AG09309 (cell line): ENCODE data around the gene HSF4.

ENCODE experiments used
- DNase-seq: peaks from one replicate; pipeline ENCODE4 v3.0.0-alpha.2; 2010; ENCODE audit warnings: low read depth
- H3K4me3 ChIP-seq: 2 replicates; pipeline ENCODE4 v1.5.1; 2011; ENCODE audit warnings: mild to moderate bottlenecking, low read depth, low read length, moderate library complexity; ENCODE audit not compliant: control insufficient read depth
- CTCF ChIP-seq: IDR thresholded peaks from 2 replicates; pipeline ENCODE4 v1.5.1; 2011; ENCODE audit warnings: mild to moderate bottlenecking, low read depth, low read length, inconsistent platforms; ENCODE audit not compliant: insufficient read depth, control insufficient read depth; ENCODE audit errors: missing control alignments

HSF4 gene

DNA sequence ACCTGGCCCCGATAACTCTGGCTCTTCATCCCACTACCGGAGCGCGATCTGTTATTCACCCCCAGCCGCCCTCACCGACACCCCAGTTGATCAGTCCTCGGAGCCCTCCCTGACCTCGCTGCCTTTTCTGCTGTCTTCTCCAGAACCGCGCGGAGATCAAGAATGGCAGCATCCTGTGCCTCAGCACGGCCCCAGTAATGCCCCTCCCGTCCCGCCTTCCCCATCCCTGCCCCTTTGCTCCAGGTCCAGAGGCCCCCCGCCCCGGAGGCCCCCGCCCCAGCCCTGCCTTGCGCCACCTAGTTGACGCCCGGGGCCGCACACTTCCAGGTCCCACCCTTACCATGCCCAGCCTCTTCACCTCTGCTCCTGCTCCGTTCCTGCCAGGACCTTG lies 35.3 kb downstream of the HSF4 start:
- no peak overlapping the region for H3K4me3 ChIP-seq
- DNase-seq, result no peak

DNA sequence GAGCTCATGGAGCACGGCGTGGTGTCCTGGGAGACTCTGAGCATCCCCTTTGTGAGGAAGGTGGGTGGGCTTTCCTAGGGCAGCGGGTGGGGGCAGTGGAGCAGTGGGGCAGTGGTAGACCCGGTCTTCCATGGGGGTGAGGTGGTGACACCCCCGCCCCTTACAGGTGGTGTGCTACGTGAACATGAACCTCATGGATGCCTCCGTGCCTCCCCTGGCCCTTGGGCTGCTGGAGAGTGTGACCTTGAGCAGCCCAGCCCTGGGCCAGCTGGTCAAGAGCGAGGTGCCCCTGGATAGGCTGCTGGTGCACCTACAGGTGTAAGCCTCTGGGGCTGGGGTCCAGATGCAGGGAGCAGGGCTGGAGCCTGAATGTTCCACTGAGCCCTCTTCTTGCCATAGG lies 35.9 kb downstream of the HSF4 start:
- H3K4me3 ChIP-seq, result no peak overlapping the region
- DNase-seq, result no peak
- no peak for TF ChIP-seq CTCF

More for the DNA sequence above, 35.3 kb downstream of the HSF4 start:
- TF ChIP-seq CTCF, result no peak

DNA sequence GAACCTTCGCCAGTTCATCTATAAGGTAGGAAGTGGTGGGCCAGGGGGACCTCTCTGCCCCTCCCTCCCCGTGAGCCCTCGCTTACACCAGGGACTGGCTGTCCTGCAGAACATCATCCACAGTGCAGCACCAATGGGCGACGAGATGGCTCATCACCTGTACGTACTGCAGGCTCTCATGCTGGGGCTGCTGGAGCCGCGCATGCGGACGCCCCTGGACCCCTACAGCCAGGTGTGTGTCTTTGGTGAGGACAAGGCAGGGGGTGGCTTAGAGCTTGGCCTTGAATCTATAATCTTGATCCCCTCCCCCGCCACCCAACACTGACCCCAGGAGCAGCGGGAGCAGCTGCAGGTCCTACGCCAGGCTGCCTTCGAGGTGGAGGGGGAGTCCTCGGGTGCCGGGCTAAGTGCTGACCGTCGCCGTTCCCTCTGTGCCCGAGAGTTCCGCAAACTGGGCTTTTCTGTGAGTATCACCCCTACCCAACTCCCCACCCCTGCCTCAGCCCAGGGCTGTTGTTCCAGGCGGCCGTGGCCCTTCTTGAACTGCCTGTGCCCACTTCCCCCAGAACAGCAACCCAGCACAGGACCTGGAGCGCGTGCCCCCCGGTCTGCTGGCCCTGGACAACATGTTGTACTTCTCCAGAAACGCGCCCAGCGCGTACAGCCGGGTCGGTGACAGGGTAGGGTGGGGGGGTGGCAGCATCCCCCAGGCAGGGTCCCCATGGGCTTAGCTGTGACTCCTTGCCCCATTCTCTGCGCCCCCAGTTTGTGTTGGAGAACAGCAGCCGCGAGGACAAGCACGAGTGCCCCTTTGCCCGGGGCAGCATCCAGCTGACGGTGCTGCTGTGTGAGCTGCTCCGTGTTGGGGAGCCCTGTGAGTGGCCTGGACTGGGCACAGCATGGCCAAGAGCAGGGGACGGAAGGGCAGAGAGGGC lies 37.1 kb downstream of the HSF4 start:
- no peak for DNase-seq

DNA sequence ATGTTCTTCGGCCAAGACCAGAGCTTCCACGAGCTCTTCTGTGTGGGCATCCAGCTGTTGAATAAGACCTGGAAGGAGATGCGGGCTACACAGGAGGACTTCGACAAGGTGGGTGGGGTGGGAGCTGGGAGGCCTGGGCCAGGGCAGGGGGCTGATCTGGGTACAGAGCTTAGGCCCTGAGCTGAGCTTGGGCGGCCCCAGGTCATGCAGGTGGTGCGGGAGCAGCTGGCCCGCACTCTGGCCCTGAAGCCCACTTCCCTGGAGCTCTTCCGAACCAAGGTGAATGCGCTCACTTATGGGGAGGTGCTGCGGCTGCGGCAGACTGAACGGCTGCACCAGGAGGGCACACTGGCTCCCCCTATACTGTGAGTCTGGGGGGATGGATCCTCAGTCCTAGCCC lies 37.9 kb downstream of the HSF4 start:
- TF ChIP-seq CTCF, result no peak
- H3K4me3 ChIP-seq, result no peak overlapping the region
- no peak for DNase-seq

More for the DNA sequence above, 37.1 kb downstream of the HSF4 start:
- H3K4me3 ChIP-seq, result no peak overlapping the region
- no peak for TF ChIP-seq CTCF

DNA sequence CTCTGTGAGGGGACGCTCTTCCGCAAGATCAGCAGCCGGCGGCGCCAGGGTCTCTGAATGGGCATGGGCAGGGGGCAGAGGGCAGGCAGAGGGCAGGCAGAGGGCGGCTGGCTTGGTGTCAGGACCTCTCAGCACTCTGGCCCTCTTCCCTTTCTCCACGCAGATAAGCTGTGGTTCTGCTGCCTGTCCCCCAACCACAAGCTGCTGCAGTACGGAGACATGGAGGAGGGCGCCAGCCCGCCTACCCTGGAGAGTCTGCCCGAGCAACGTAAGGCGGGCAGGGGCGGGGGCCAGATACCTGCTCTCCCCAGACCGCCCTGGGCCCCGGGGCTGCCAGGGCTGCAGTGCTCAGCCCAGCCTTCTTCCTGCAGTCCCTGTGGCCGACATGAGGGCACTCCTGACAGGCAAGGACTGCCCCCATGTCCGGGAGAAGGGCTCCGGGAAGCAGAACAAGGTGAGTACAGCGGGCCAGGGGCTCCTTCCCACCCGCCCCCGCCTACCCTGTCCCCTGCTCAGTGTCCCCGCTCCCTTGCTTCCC lies 38.5 kb downstream of the HSF4 start:
- no peak for TF ChIP-seq CTCF
- DNase-seq, result no peak
- H3K4me3 ChIP-seq, result no peak overlapping the region

- no peak for TF ChIP-seq CTCF
- H3K4me3 ChIP-seq, result no peak overlapping the region
- no peak for DNase-seq
Observed at GRCh38 chr16:67204076-67204475, 39.5 kb downstream of the HSF4 start.
